ENCODE data around the gene SH3YL1.

DNA sequence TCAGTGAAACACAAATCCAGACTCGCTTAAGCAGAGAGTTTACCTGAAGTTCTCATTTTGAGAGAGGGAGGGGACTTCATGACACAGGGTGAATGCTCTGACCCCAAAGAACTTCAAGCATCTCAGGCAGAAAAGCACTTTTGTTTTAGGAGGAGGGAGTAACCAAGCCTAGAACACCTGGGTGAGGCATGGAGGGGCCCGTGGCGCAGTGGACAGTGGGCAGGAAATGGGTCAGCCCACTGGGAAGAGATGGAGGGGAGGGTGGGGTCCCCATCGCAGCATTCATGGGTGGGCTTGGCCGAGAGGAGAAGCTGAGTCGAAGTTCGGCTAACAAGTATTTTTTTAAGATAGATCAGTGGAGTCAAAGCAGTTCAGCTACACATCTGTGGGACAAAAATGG lies 67.9 kb downstream of the SH3YL1 start:
- TF ChIP-seq, protein P1, sequence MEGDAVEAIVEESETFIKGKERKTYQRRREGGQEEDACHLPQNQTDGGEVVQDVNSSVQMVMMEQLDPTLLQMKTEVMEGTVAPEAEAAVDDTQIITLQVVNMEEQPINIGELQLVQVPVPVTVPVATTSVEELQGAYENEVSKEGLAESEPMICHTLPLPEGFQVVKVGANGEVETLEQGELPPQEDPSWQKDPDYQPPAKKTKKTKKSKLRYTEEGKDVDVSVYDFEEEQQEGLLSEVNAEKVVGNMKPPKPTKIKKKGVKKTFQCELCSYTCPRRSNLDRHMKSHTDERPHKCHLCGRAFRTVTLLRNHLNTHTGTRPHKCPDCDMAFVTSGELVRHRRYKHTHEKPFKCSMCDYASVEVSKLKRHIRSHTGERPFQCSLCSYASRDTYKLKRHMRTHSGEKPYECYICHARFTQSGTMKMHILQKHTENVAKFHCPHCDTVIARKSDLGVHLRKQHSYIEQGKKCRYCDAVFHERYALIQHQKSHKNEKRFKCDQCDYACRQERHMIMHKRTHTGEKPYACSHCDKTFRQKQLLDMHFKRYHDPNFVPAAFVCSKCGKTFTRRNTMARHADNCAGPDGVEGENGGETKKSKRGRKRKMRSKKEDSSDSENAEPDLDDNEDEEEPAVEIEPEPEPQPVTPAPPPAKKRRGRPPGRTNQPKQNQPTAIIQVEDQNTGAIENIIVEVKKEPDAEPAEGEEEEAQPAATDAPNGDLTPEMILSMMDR (conservative IDR thresholded peaks at IDR 0.05 in 1 of 2, IDR thresholded peaks at IDR 0.05 in 1 of 2; ENCODE audit: extremely low read depth in 1 of 2, insufficient read depth in 1 of 2, low read depth in 1 of 2, low read length in 2 of 2), result no peak
- no peak for TF ChIP-seq EZH2 (IDR thresholded peaks at IDR 0.05; ENCODE audit: borderline replicate concordance, low read length)
